HepG2 (cell line): ENCODE measurements around the gene POLR3E. TPM values are rescaled to one million over a fixed set of nuclear protein-coding genes. Genes with fewer than 3 reads are reported as not detected.

Experiments
- DZIP1 ChIP-seq: sonication (generic); formaldehyde crosslinking; IDR thresholded peaks from 2 replicates; pipeline ENCODE4 v1.5.0; 2020; ENCODE audit warnings: mild to moderate bottlenecking, missing genetic modification reagents
- JDP2 ChIP-seq: sonication (generic); formaldehyde crosslinking; IDR thresholded peaks from 2 replicates; pipeline ENCODE4 v1.8.1; 2022; ENCODE audit warnings: missing genetic modification reagents, borderline replicate concordance
- JUND ChIP-seq: sonication (generic); formaldehyde crosslinking; IDR thresholded peaks from 2 replicates; pipeline ENCODE4 v1.8.0; 2022; ENCODE audit warnings: mild to moderate bottlenecking, missing genetic modification reagents
- KDM4B ChIP-seq: sonication (generic); formaldehyde crosslinking; IDR thresholded peaks from 2 replicates; pipeline ENCODE4 v1.4.0; 2020; ENCODE audit warnings: missing genetic modification reagents
- MTERF4 ChIP-seq: sonication (generic); formaldehyde crosslinking; IDR thresholded peaks from 2 replicates; pipeline ENCODE4 v1.8.0; 2023; ENCODE audit warnings: mild to moderate bottlenecking, missing genetic modification reagents
- NCOA1 ChIP-seq: sonication (generic); formaldehyde crosslinking; IDR thresholded peaks from 2 replicates; pipeline ENCODE4 v1.9.0; 2021; ENCODE audit warnings: missing genetic modification reagents
- NCOA5 ChIP-seq: sonication (generic); formaldehyde crosslinking; IDR thresholded peaks from 2 replicates; pipeline ENCODE4 v1.4.0; 2020; ENCODE audit warnings: missing genetic modification reagents
- NFIB ChIP-seq: sonication (generic); formaldehyde crosslinking; IDR thresholded peaks from 2 replicates; pipeline ENCODE4 v1.9.0; 2021; ENCODE audit warnings: missing genetic modification reagents, mild to moderate bottlenecking, borderline replicate concordance
- POLR2AphosphoS2 ChIP-seq: IDR thresholded peaks from 2 replicates; pipeline ENCODE4 v1.6.1; 2011; ENCODE audit warnings: low read depth, low read length, improper control_type of control experiment
- RAD21 ChIP-seq: fragments of 450-650 bp; formaldehyde crosslinking; IDR thresholded peaks from 2 replicates; pipeline ENCODE4 v1.5.0; 2020; ENCODE audit warnings: mild to moderate bottlenecking
- RBFOX2 ChIP-seq: fragments of 200-400 bp; formaldehyde crosslinking; IDR thresholded peaks from 2 replicates; pipeline ENCODE4 v1.6.1; 2017; ENCODE audit warnings: low read depth, mild to moderate bottlenecking, low read length
- SIN3B ChIP-seq: fragments of 150-350 bp; IDR thresholded peaks from 2 replicates; pipeline ENCODE4 v1.6.1; 2014; ENCODE audit warnings: low read length
- SP4 ChIP-seq: sonication (generic); formaldehyde crosslinking; IDR thresholded peaks from 2 replicates; pipeline ENCODE4 v1.8.1; 2023; ENCODE audit warnings: mild to moderate bottlenecking, missing genetic modification reagents
- SRY ChIP-seq: sonication (generic); formaldehyde crosslinking; IDR thresholded peaks from 2 replicates; pipeline ENCODE4 v1.8.0; 2022; ENCODE audit warnings: mild to moderate bottlenecking, missing genetic modification reagents
- TFDP2 ChIP-seq: sonication (generic); formaldehyde crosslinking; IDR thresholded peaks from 2 replicates; pipeline ENCODE4 v1.4.0; 2020; ENCODE audit warnings: missing genetic modification reagents
- TRIM24 ChIP-seq: sonication (generic); formaldehyde crosslinking; IDR thresholded peaks from 2 replicates; pipeline ENCODE4 v1.8.0; 2022; ENCODE audit warnings: mild to moderate bottlenecking, missing genetic modification reagents
- ZFP1 ChIP-seq: IDR thresholded peaks from 2 replicates; pipeline ENCODE4 v1.6.1; 2016
- ZNF235 ChIP-seq: sonication (generic); formaldehyde crosslinking; IDR thresholded peaks from 2 replicates; pipeline ENCODE4 v1.8.1; 2023; ENCODE audit warnings: mild to moderate bottlenecking, missing genetic modification reagents, borderline replicate concordance
- ZNF562 ChIP-seq: sonication (generic); formaldehyde crosslinking; IDR thresholded peaks from 2 replicates; pipeline ENCODE4 v1.8.0; 2022; ENCODE audit warnings: missing genetic modification reagents, borderline replicate concordance
- ZNF607 ChIP-seq: sonication (generic); formaldehyde crosslinking; IDR thresholded peaks from 2 replicates; pipeline ENCODE4 v1.5.1; 2020; ENCODE audit warnings: missing genetic modification reagents, mild to moderate bottlenecking, borderline replicate concordance
- ZNF616 ChIP-seq: sonication (generic); formaldehyde crosslinking; IDR thresholded peaks from 2 replicates; pipeline ENCODE4 v1.5.0; 2020; ENCODE audit warnings: low read depth, mild to moderate bottlenecking, missing genetic modification reagents
- ZNF691 ChIP-seq: sonication (generic); formaldehyde crosslinking; IDR thresholded peaks from 2 replicates; pipeline ENCODE4 v1.4.0; 2020; ENCODE audit warnings: missing genetic modification reagents, low read depth, mild to moderate bottlenecking, borderline replicate concordance
- ZNF790 ChIP-seq: sonication (generic); formaldehyde crosslinking; IDR thresholded peaks from 2 replicates; pipeline ENCODE4 v1.8.0; 2022; ENCODE audit warnings: missing genetic modification reagents, mild to moderate bottlenecking, borderline replicate concordance
- polyA plus RNA-seq, 8 experiments: library from polyadenylated mRNA; depleted of rRNA in 3 of 8; stranded (reverse) in 7 of 8; unstranded in 1 of 8; fragments of >200 nt; fragmentation: Illumina TruSeq in 4 of 8; extraction: Trizol in 4 of 8; gene quantifications; 2 replicates each; pipeline versions ENCODE4 v1.2.1 to v1.2.3, GENCODE V29; 2011 to 2016; ENCODE audit warnings: low read depth in 4 of 8, missing spikeins in 1 of 8, mixed read lengths in 1 of 8; ENCODE audit not compliant: insufficient read depth in 1 of 8
- total RNA-seq, 5 experiments: library from RNA; depleted of rRNA; stranded (reverse); fragments of >200 nt; fragmentation: Illumina TruSeq; extraction: Trizol; gene quantifications; 2 replicates each; pipeline ENCODE4 v1.2.3, GENCODE V29; 2016; ENCODE audit warnings: low read depth in 1 of 5
- TF ChIP-seq, protein P1 (sequence below): sonication (generic); formaldehyde crosslinking; conservative IDR thresholded peaks from 2 replicates; pipeline ENCODE4 v1.8.1; 2023; ENCODE audit warnings: missing genetic modification reagents
- TF ChIP-seq, protein P2 (sequence below): sonication (generic); formaldehyde crosslinking; IDR thresholded peaks from 2 replicates; pipeline ENCODE4 v1.4.0; 2020; ENCODE audit warnings: mild to moderate bottlenecking, missing genetic modification reagents

Gene POLR3E
- total and polyA plus RNA-seq, 2 of the 13 experiments (the other 11 are each of a cell fraction or from before 2014, with no cell fraction given): 135 to 262 TPM

- TF ChIP-seq ZNF790 (CRISPR knock-in tag): no peak
- TF ChIP-seq MTERF4 (CRISPR knock-in tag): no peak
- no peak for TF ChIP-seq JDP2 (CRISPR knock-in tag)
- TF ChIP-seq ZNF616 (CRISPR knock-in tag): no peak
- no peak for TF ChIP-seq ZNF691
- no peak for TF ChIP-seq JUND
- TF ChIP-seq NFIB (CRISPR knock-in tag): no peak
- TF ChIP-seq SRY (CRISPR knock-in tag): no peak
- no peak for TF ChIP-seq RAD21 (CRISPR knock-in tag)
- TF ChIP-seq ZNF235 (CRISPR knock-in tag): no peak
- TF ChIP-seq, protein P1, sequence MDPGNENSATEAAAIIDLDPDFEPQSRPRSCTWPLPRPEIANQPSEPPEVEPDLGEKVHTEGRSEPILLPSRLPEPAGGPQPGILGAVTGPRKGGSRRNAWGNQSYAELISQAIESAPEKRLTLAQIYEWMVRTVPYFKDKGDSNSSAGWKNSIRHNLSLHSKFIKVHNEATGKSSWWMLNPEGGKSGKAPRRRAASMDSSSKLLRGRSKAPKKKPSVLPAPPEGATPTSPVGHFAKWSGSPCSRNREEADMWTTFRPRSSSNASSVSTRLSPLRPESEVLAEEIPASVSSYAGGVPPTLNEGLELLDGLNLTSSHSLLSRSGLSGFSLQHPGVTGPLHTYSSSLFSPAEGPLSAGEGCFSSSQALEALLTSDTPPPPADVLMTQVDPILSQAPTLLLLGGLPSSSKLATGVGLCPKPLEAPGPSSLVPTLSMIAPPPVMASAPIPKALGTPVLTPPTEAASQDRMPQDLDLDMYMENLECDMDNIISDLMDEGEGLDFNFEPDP (CRISPR knock-in tag): no peak
- no peak for TF ChIP-seq POLR2AphosphoS2
- TF ChIP-seq NCOA1 (CRISPR knock-in tag): no peak
- TF ChIP-seq TFDP2 (CRISPR knock-in tag): no peak
- no peak for TF ChIP-seq TRIM24 (CRISPR knock-in tag)
- TF ChIP-seq, protein P2, sequence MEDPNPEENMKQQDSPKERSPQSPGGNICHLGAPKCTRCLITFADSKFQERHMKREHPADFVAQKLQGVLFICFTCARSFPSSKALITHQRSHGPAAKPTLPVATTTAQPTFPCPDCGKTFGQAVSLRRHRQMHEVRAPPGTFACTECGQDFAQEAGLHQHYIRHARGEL (CRISPR knock-in tag): no peak
- no peak for TF ChIP-seq KDM4B (CRISPR knock-in tag)
- no peak for TF ChIP-seq SIN3B
- no peak for TF ChIP-seq ZNF562 (CRISPR knock-in tag)
- TF ChIP-seq NCOA5: no peak
- no peak for TF ChIP-seq ZNF607 (CRISPR knock-in tag)
- no peak for TF ChIP-seq ZFP1
- no peak for TF ChIP-seq SP4 (CRISPR knock-in tag)
- no peak for TF ChIP-seq DZIP1 (CRISPR knock-in tag)
- TF ChIP-seq RBFOX2: no peak; the same call in 1 of the 2 replicates
These were observed 56.8 kb downstream of the POLR3E start (continued) for GRCh38 chr16:22353933-22354541.
